ENCODE data around the gene FOXO6. TPM values are rescaled to one million over a fixed set of nuclear protein-coding genes. Genes with fewer than 3 reads are reported as not detected.

FOXO6 gene
- total RNA-seq, 1 donor from 2014 or later = 0.38 TPM

GRCh38 chr1:41349361-41350054 is 11.7 kb upstream of the FOXO6 start:
- peak; percentile 38 for ATAC-seq

GRCh38 chr1:41350055-41350378 is 11.2 kb upstream of the FOXO6 start:
- peak; percentile 93 for ATAC-seq
- DNase-seq (ENCODE audit: low spot score) = peak; percentile 62

More at GRCh38 chr1:41349361-41350054, 11.7 kb upstream of the FOXO6 start:
- no peak for DNase-seq (ENCODE audit: low spot score)

GRCh38 chr1:41351262-41352151 is 9.7 kb upstream of the FOXO6 start:
- DNase-seq (ENCODE audit: low spot score) = peak; percentile 33
- no peak for ATAC-seq

GRCh38 chr1:41353744-41354143 is 7.5 kb upstream of the FOXO6 start:
- ATAC-seq (no peak), DNase-seq (ENCODE audit: low spot score) (peak; percentile 45)

- DNase-seq (ENCODE audit: low spot score) (peak; percentile 12), ATAC-seq (no peak)
These were observed 6.3 kb upstream of the FOXO6 start for GRCh38 chr1:41354956-41355355.

GRCh38 chr1:41355356-41355755 is 5.9 kb upstream of the FOXO6 start:
- DNase-seq (ENCODE audit: low spot score) (peak; percentile 29), ATAC-seq (no peak)

- ATAC-seq (no peak), DNase-seq (ENCODE audit: low spot score) (peak; percentile 30)
These were observed 5.5 kb upstream of the FOXO6 start for GRCh38 chr1:41355761-41356160.

- no peak for ATAC-seq
- peak; percentile 6 for DNase-seq (ENCODE audit: low spot score)
These were observed 4.5 kb upstream of the FOXO6 start for GRCh38 chr1:41356752-41357151.

- DNase-seq (ENCODE audit: low spot score) (peak; percentile 24), ATAC-seq (no peak)
These were observed 3.7 kb upstream of the FOXO6 start for GRCh38 chr1:41357451-41358101.

GRCh38 chr1:41358131-41359021 is 2.9 kb upstream of the FOXO6 start:
- DNase-seq (ENCODE audit: low spot score) = peak; percentile 45
- ATAC-seq = no peak

GRCh38 chr1:41359211-41360073 is 1.8 kb upstream of the FOXO6 start:
- ATAC-seq (no peak), DNase-seq (ENCODE audit: low spot score) (peak; percentile 42)

- ATAC-seq (no peak), DNase-seq (ENCODE audit: low spot score) (no peak)
These were observed 1.0 kb upstream of the FOXO6 start for GRCh38 chr1:41360074-41360785.

GRCh38 chr1:41361495-41362356 is 492 bp downstream of the FOXO6 start:
- no peak for DNase-seq (ENCODE audit: low spot score)
- peak; percentile 31 for ATAC-seq

- ATAC-seq (no peak), DNase-seq (ENCODE audit: low spot score) (no peak)
These were observed 1.1 kb downstream of the FOXO6 start for GRCh38 chr1:41362357-41362721.

- DNase-seq (ENCODE audit: low spot score) (no peak), ATAC-seq (no peak)
These were observed 1.7 kb downstream of the FOXO6 start for GRCh38 chr1:41362749-41363590.

- ATAC-seq (no peak), DNase-seq (ENCODE audit: low spot score) (no peak)
These were observed 2.5 kb downstream of the FOXO6 start for GRCh38 chr1:41363591-41364320.
